GM19395 (cell line): ENCODE results near the gene DPYSL4.
"Not testable (repeated sequence)": the region's sequence is repeated elsewhere in the genome, so short reads cannot be mapped to it uniquely, and the experiment has no call there.

Source experiments
- ATAC-seq: cut with Tn5 transposase; IDR thresholded peaks from one replicate; pipeline ENCODE4 v1.9.1; 2021; ENCODE audit warnings: mild to moderate bottlenecking, moderate library complexity; ENCODE audit not compliant: unreplicated experiment

DPYSL4 gene

DNA sequence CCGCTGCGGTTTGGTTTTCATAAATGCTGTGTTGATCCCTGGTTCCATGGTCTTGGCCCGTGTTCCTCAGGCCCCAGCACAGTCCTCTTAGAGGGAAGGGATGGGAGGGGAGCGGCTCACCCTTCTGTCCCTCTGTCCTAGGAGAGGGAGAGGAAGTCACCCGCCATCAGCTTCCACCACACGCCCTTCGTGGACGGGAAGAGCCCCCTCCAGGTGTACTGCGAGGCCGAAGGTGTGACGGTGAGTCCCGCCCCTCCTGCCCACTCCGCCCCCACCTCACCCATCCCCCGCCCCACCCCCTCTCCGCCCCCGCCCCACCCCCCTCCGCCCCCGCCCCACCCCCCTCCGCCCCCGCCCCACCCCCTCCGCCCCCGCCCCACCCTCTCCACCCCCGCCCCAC, 37.5 kb upstream of the DPYSL4 start:
- no peak for ATAC-seq

DNA sequence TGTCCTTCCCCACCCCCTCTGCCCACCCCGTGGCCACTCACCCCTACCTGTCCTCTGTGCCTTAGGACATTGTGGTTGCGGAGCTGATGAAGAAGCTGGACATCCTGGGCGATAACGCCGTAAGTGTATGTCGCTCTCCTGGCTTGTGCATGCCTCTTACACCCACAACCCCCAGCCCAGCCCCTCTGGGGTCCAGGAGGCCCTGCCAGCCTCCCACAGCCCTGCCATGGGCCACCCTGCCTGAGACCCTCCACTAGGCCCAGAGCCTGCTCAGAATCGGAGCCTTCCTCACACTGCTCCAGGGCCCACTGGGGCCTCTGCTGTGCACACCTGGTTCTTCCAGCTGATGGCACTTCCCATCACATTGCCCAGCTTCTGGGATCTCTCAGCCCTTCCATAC, 36.8 kb upstream of the DPYSL4 start:
- ATAC-seq, result no peak

DNA sequence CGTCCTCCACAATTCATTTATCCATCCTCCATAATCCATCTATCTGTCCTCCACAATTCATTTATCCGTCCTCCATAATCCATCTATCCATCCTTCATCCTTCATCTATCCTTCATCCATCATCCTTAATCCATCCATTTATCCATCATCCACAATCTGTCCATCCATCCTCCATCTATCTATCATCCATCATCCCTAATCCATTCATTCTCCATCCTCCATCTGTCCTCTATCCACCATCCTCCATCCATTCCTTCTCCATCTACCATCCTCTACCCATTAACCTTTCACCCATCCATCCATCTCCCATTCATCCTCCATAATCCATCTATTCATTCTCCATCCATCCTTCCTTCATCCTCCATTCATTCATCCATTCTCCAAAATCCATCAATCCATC, 36.0 kb upstream of the DPYSL4 start:
- no peak for ATAC-seq

DNA sequence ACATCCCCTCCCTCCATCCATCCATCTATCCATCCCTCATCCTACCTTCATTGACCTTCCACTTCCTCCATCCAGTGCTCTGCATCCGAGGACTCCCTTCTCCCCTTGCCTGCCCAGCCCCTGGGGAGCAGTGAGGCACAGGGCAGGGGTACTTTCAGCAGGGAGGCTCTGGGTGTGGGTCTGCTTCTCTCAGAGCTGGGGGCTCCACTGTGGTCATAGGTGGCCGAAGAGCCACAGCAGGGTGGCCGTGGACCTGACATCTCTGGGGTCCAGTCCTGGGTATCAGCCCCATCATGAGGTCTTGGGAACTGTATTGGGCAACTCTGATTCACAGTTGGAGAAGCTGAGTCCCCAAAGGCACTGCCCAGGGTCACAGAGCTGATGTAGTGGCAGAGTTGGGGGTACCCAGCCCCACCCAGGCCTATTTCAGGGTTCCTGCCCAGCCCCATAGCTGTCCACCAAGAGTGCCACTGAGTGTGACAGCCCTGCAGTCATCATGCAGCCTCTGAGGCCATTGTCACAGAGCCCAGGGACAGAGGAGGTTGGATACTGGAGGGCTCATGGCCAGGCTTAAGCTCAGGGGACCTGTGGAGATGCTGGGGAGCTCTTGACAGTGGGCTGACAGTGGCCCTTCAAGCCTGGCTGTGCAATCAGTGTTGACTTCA, 35.3 kb upstream of the DPYSL4 start:
- no peak for ATAC-seq

DNA sequence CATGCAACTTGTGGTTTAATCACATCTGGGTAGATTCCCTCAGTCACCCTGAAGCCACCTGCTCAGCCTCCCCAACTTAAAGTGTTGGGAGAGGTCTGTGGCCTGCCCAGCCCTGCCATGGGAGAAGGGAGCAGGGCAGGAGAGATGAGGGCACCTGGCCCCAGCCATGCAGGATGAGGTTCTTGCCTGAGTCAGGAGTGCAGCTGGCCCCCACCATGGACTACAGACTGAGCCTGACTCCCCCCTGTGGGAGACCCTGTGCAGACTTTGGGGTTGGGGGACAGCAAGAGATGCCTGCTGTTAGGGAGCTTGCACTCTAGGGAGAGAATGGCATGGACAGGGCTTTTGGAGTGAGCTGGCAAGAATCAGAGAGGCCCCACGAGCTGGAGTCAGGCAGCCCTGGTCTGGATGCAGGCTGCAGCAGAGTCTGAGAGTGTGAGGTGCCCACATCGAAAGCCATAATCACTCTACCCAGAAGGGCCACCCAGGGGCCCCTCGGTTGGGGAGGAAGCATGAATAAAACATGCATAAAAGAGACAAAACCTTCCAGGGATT, 34.7 kb upstream of the DPYSL4 start:
- no peak for ATAC-seq

DNA sequence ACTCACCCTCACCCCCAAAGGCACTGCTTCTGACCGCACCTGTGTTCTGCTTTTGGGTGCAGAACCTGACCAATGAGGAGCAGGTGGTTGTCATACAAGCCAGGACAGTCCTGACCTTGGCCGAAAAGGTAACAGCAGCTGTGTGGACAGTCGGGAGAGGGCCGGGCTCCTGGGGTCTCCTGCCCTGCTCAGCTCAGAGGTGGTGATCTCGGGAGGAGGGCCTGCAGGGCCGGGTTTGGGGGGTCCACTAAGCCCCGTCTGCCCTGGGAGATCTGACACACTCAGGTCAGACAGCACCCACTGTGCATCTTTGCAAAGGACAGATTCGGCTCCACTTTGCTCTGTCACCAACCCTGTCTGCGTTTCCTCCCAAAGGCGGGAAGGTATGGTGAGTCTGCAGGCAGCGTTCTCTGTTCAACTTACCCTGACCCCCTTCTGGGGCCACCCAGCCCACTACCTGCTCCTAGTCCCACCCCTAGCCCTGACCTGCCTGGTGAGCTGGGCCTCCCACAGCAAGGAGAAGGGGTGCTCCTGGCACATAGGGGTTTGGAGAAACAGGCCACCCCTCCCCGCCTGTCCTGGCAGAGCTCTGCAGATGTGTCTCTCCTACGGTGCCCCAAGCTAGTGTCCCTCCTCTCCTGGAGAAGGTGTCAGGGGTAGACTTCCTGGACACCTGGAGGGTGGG, 33.7 kb upstream of the DPYSL4 start:
- ATAC-seq, result no peak

DNA sequence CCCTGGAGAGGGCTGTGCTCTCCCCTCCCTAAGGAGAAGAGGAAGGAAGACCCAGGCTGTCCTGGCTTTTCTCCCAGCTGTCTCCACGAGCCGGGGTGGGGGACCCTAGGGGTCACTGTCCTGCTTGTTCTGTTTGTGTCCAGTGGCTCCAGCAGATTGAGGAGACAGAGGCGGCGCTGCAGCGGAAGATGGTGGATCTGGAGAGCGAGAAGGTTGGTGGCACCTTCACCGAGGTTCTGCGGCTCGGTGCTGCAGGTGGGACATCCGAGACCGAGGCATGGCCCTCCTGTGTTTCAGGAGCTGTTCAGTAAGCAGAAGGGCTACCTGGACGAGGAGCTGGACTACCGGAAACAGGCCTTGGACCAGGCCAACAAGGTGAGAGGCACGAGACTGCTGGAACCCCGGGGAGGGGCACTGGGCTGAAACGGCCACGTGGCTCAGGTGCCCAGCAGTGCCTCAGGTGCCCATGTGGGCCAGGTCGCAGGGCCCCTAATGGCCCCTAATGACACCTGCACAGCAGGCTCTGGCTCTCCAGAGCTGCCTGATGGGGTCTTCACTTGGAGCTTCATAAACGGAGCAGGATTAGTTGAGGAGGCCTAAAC, 33.0 kb upstream of the DPYSL4 start:
- no peak for ATAC-seq

DNA sequence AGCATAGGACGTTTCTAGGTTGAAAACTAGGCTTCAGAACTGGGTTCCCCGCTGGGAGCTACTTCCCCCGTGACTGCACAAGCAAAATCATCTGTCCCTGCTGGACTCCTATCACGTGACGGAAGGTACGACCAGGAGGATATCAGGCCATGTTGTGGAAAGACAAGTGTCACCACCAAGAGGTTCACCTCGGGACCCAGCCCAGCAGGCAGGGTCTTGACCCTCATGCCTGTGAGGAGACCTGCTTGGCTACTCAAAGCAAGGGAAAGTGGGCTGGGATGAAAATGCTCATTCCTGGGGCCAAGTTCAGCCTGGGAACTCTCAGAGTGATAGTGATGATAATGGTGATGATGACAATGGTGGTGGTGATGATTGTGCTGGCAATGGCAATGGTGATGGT, 32.3 kb upstream of the DPYSL4 start:
- ATAC-seq, result no peak

DNA sequence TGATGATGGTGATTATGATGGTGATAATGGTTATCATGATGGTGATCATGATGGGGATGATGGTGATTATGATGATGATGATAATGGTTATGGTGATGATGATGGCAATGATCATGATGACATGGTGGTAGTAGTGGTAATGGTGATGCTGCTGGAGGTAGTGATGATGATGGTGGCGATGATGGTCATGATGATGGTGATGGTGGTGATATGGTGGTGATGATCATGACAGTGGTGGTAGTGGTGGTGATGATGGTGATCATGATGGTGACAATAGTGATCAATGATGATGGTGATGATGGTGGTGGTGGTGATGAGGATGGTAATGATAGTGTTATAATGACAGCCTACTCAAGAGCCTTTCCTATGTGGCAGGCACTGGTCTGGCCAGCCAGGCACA, 31.8 kb upstream of the DPYSL4 start:
- no peak for ATAC-seq

DNA sequence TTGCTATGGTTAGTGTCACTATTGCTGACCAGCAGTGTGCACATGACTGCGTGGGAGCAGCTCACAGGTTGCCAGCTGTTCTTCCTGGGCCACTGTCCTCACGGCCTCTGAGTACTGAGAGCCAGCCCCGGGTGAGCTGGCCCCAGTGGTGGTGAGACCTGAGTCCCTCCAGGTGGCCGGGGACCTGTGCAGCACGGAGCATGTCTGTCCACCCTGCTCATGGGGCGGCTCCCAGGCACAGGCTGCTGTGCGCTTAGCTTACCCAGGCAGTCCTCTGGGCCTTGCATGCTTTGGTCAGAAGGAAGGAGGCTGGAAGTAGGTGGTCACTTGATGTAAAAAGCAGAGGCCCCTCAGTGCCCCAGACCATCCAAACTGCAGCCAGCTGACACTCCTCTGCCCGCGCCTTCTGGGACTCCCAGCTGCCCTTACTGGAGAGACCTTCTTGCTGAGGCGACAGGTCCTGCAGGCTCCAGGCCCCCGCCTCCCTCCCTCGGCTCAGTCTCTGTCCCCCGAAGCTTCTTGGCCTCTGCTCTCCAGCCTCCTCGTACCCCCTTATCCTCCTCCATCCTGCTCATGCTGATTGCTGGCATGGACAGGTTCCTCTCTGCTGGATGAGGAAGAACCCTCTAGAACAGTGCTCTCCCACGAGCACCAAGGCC, 30.9 kb upstream of the DPYSL4 start:
- no peak for ATAC-seq

DNA sequence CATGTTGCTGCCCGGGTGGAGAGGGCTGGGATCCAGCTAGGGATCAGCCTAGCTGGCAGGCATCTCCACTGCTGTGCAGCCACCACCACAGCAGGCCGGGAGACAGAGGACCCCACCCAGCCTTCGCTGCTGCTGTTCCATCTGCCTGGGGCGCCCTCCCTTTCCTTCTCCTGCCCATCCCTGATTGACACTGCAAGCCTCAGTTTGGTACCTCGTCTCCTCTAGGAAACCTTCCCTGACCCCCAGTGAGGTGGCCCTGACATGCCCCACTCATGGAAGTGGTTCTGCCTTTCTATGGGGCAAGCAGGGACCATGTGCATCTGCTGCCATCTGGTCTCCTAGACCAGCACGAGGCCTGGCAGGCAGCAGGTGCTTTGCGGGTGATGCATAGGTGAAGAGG, 30.4 kb upstream of the DPYSL4 start:
- no peak for ATAC-seq

DNA sequence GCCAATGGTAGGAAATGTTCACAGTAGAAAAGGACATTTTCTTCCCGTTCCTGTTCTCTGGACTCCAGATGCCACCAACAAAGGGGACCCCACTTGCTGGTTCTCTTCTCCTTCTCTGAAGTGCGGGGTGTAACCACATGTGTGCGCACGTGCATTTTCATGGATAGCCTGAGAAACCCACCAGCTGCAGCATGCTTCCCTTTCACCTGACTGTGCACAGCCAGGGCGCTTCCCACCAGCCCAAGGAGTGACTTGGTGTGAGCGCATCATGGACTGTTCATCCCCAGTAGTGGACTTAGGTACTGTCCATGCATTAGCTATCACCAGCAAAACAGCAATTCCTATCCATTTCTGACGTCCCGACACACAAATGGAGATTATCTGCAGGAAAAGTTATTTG, 29.6 kb upstream of the DPYSL4 start:
- ATAC-seq, result no peak

DNA sequence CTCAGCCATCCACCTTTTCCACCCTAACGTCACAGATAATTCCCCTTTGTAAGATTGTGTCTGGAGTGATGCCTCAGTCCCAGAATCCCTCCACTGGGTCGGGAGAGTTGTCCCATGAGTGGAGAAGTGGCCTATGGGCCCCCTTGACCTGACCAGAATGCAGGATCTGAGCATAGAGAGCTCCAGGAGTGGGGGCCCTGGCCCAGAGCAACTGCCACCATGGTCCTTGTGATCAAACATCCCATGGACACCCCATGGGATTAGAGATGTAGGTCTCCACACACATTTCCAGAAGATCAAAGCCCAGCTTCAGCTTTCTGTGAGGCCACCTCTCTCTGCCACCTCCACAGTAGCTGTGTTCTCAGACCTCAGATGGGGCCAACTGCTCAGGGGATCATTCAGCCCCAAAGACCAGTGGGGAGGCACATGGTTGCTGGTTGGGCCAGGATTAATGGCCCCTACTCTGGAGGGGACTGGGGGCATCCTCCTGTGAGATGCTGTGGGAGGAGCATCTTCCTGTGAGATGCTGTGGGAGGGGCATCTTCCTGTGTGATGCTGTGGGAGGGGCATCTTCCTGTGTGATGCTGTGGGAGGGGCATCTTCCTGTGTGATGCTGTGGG, 28.5 kb upstream of the DPYSL4 start:
- ATAC-seq, result no peak

DNA sequence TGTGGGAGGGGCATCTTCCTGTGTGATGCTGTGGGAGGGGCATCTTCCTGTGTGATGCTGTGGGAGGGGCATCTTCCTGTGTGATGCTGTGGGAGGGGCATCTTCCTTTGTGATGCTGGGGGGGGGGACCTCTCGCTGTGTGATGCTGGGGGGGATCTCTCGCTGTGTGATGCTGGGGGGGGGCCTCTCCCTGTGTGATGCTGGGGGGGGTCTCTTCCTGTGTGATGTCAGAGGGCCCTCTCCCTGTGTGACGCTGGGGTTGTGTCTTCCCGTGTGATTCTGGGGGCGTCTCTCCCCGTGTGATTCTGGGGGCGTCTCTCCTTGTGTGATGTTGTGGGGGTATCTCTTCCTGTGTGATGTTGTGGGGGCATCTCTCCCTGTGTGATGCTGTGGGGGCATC, 27.9 kb upstream of the DPYSL4 start:
- no peak for ATAC-seq

DNA sequence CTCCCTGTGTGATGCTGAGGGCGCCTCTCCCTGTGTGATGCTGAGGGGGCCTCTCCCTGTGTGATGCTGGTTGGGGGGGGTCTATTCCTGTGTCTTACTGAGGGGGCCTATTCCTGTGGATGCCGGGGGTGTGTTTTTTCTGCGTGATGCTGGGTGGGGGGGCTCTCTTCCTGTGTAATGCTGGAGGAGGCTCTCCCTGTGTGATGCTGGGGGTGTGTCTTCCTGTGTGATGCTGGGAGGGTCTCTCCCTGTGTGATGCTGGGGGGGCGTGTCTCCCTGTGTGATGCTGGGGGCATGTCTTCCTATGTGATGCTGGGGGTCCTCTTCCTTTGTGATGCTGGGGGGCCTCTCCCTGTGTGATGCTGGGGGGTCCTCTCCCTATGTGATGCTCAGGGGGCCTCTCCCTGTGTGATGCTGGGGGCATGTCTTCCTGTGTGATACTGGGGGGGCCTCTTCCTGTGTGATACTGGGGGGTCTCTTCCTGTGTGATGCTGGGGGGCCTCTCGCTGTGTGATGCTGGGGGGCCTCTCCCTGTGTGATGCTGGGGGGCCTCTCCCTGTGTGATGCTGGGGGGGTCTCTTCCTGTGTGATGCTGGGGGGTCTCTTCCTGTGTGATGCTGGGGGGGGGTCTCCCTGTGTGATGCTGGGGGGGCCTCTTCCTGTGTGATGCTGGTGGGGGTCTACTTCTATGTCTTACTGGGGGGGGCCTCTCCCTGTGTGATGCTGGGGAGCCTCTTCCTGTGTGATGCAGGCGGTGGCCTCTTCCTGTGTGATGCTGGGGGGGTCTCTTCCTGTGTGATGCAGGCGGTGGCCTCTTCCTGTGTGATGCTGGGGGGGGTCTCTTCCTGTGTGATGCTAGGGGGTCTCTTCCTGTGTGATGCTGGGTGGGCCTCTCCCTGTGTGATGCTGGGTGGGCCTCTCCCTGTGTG, 27.2 kb upstream of the DPYSL4 start:
- not testable (repeated sequence) for ATAC-seq

DNA sequence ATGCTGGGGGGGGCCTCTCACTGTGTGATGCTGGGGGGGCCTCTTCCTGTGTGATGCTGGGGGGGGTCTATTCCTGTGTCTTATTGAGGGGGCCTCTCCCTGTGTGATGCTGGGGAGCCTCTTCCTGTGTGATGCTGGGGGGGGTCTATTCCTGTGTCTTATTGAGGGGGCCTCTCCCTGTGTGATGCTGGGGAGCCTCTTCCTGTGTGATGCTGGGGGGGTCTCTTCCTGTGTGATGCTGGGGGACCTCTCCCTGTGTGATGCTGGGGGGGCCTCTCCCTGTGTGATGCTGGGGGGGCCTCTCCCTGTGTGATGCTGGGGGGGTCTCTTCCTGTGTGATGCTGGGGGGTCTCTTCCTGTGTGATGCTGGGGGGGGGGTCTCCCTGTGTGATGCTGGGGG, 26.5 kb upstream of the DPYSL4 start:
- ATAC-seq, result not testable (repeated sequence)

DNA sequence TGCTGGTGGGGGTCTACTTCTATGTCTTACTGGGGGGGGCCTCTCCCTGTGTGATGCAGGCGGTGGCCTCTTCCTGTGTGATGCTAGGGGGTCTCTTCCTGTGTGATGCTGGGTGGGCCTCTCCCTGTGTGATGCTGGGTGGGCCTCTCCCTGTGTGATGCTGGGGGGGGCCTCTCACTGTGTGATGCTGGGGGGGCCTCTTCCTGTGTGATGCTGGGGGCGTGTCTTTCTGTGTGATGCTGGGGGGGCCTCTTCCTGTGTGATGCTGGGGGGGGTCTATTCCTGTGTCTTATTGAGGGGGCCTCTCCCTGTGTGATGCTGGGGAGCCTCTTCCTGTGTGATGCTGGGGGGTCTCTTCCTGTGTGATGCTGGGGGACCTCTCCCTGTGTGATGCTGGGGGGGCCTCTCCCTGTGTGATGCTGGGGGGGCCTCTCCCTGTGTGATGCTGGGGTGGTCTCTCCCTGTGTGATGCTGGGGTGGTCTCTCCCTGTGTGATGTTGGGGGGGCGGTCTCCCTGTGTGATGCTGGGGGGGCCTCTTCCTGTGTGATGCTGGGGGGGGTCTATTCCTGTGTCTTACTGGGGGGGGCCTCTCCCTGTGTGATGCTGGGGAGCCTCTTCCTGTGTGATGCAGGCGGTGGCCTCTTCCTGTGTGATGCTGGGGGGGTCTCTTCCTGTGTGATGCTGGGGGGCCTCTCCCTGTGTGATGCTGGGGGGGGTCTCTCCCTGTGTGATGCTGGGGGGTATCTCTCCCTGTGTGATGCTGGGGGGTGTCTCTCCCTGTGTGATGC, 25.7 kb upstream of the DPYSL4 start:
- not testable (repeated sequence) for ATAC-seq

DNA sequence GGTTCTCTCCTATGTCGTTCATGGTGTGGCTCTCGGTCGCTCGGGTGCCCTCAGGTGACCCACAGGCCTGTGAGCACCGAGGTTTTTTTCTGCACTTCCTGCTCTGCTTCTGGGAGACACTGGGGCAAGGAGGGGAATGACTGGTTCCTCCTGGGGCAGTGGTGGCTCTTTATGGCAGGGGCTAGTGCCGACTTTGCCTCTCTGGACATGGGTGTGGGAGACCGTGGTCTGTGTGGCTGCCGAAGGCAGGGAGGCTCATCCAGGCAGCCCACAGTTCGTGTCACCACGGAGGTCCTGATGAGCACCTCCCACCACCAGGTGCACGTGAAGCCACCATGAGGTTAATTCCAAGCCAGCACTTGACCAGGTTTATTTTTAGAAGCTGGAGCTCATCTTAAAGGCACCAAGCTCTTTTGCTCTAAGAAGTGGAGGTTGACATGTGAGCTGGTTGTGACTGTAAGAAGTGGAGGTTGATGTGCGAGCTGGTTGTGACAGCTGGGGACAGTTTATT, 24.7 kb upstream of the DPYSL4 start:
- no peak for ATAC-seq
